GM12878 (cell line): ENCODE results near the gene NSMCE3. TPM values are rescaled to one million over a fixed set of nuclear protein-coding genes. Genes with fewer than 3 reads are reported as not detected.

Experiments used
- ATAC-seq: fragments of 200-7000 bp; cut with Tn5 transposase; 3 replicates; pipeline ENCODE4 v1.9.1; 2020; ENCODE audit warnings: mild to moderate bottlenecking, moderate library complexity
- Bru-seq: library from RNA; stranded (reverse); fragments of 400-500 nt; gene quantifications from one replicate; lab custom pipeline; 2021; lab: Mats Ljungman, UMichigan
- BruChase-seq, 2 experiments: library from RNA; stranded (reverse); fragments of 400-500 nt; gene quantifications; one replicate each; lab custom pipeline; 2021; lab: Mats Ljungman, UMichigan
- BruUV-seq: library from RNA; stranded (reverse); fragments of 400-500 nt; replicated peaks from 2 replicates; lab custom pipeline; 2021; lab: Mats Ljungman, UMichigan
- CTCF ChIA-PET: fragments of 300-600 bp; sonication (Branson Sonifier 250); formaldehyde crosslinking; extraction: SDS; loops from one replicate; lab custom pipeline; 2021; ENCODE audit warnings: inconsistent platforms; lab: Yijun Ruan, JAX
- POLR2A ChIA-PET: fragments of 350-600 bp; formaldehyde crosslinking; extraction: SDS; loops from one replicate; lab custom pipeline; 2021; ENCODE audit warnings: inconsistent platforms; lab: Charles Lee
- RAD21 ChIA-PET: fragments of 300-600 bp; sonication (Branson Sonifier 250); formaldehyde crosslinking; loops from one replicate; lab custom pipeline; 2023; ENCODE audit warnings: antibody characterized with exemption; ENCODE audit not compliant: unreplicated experiment; lab: Charles Lee
- SMC1A ChIA-PET: fragments of 300-600 bp; sonication (Branson Sonifier 250); formaldehyde crosslinking; loops from one replicate; lab custom pipeline; 2023; ENCODE audit not compliant: unreplicated experiment, uncharacterized antibody; lab: Charles Lee
- DNase-seq: peaks from one replicate; pipeline ENCODE4 v3.0.0-alpha.2; 2011; ENCODE audit warnings: low read depth, low spot score
- FAIRE-seq: peaks from 3 replicates; lab custom pipeline; 2011; peaks lifted over from hg19 to GRCh38; lab: Jason Lieb, UNC
- H2AFZ ChIP-seq: 2 replicates; pipeline ENCODE4 v1.6.0; 2011; ENCODE audit warnings: low read depth, low read length, control low read depth; ENCODE audit not compliant: control insufficient read depth
- H3K27ac ChIP-seq: 2 replicates; pipeline ENCODE4 v1.5.1; 2011; ENCODE audit warnings: control low read depth; ENCODE audit not compliant: control insufficient read depth, insufficient read depth
- H3K27me3 ChIP-seq, 2 experiments: replicated peaks in 1 of 2; 2 replicates each; pipeline versions ENCODE4 v1.6.0 to v1.6.1; 2011; ENCODE audit warnings: low read length in 1 of 2; ENCODE audit not compliant: control insufficient read depth in 2 of 2, insufficient read depth in 2 of 2
- H3K36me3 ChIP-seq, 2 experiments: 2 replicates each; pipeline ENCODE4 v1.5.1; 2011; ENCODE audit warnings: low read length in 1 of 2; ENCODE audit not compliant: control insufficient read depth in 2 of 2, insufficient read depth in 2 of 2
- H3K4me1 ChIP-seq: 2 replicates; pipeline ENCODE4 v1.6.1; 2011; ENCODE audit warnings: mild to moderate bottlenecking, low read length, moderate library complexity, mixed read lengths; ENCODE audit not compliant: control insufficient read depth, insufficient read depth
- H3K4me2 ChIP-seq: 2 replicates; pipeline ENCODE4 v1.6.0; 2011; ENCODE audit warnings: control low read depth; ENCODE audit not compliant: control insufficient read depth, insufficient read depth
- H3K4me3 ChIP-seq: fragments of 200-600 bp; sonication (generic); 2 replicates; pipeline ENCODE4 v1.5.1; 2016
- H3K79me2 ChIP-seq: 2 replicates; pipeline ENCODE4 v1.6.0; 2011; ENCODE audit warnings: low read length; ENCODE audit not compliant: control insufficient read depth, insufficient read depth
- H3K9ac ChIP-seq: 2 replicates; pipeline ENCODE4 v1.8.0; 2011; ENCODE audit warnings: low read length, control low read depth, mixed read lengths; ENCODE audit not compliant: control insufficient read depth, insufficient read depth
- H3K9me3 ChIP-seq: replicated peaks from 3 replicates; pipeline ENCODE4 v1.5.1; 2011; ENCODE audit warnings: mild to moderate bottlenecking, low read length; ENCODE audit not compliant: control insufficient read depth, insufficient read depth
- H4K20me1 ChIP-seq: 2 replicates; pipeline ENCODE4 v1.6.0; 2011; ENCODE audit not compliant: control insufficient read depth, insufficient read depth
- ATF7 ChIP-seq: fragments of 450-650 bp; IDR thresholded peaks from 2 replicates; pipeline ENCODE4 v1.6.1; 2016; ENCODE audit warnings: low read depth, mild to moderate bottlenecking
- CREB1 ChIP-seq: IDR thresholded peaks from 2 replicates; pipeline ENCODE4 v1.6.1; 2012; ENCODE audit warnings: low read depth, mild to moderate bottlenecking, inconsistent platforms
- CTCF ChIP-seq, 3 experiments: IDR thresholded peaks in 2 of 3; conservative IDR thresholded peaks in 1 of 3; 2 replicates each; pipeline ENCODE4 v1.5.1; 2011; ENCODE audit warnings: low read depth in 3 of 3, low read length in 3 of 3, mild to moderate bottlenecking in 3 of 3, control low read depth in 2 of 3, moderate library complexity in 2 of 3, inconsistent platforms in 1 of 3, mixed read lengths in 1 of 3; ENCODE audit not compliant: control insufficient read depth in 2 of 3, insufficient read depth in 1 of 3; ENCODE audit errors: extremely low read depth in 1 of 3
- IRF4 ChIP-seq: IDR thresholded peaks from 2 replicates; pipeline ENCODE4 v1.6.1; 2011; ENCODE audit warnings: low read depth, low read length
- NBN ChIP-seq: fragments of 450-650 bp; IDR thresholded peaks from 2 replicates; pipeline ENCODE4 v1.6.1; 2016
- NFYB ChIP-seq: IDR thresholded peaks from 2 replicates; pipeline ENCODE4 v1.6.1; 2011; ENCODE audit warnings: low read depth, mild to moderate bottlenecking, low read length, improper control_type of control experiment, moderate library complexity; ENCODE audit not compliant: insufficient read depth
- NKRF ChIP-seq: fragments of 450-650 bp; conservative IDR thresholded peaks from 2 replicates; pipeline ENCODE4 v1.6.1; 2017; ENCODE audit warnings: mild to moderate bottlenecking, moderate library complexity
- NR2C2 ChIP-seq: IDR thresholded peaks from 2 replicates; pipeline ENCODE4 v1.6.1; 2011; ENCODE audit warnings: borderline replicate concordance, low read depth; ENCODE audit not compliant: control insufficient read depth, insufficient read length
- NR2F1 ChIP-seq: fragments of 450-650 bp; conservative IDR thresholded peaks from 2 replicates; pipeline ENCODE4 v1.6.1; 2017; ENCODE audit warnings: mild to moderate bottlenecking
- SIN3A ChIP-seq: IDR thresholded peaks from 2 replicates; pipeline ENCODE4 v1.6.1; 2012; ENCODE audit warnings: low read depth, low read length, improper control_type of control experiment
- SRF ChIP-seq, 2 experiments: IDR thresholded peaks; 2 replicates each; pipeline ENCODE4 v1.6.1; 2011; ENCODE audit warnings: low read depth in 2 of 2, low read length in 2 of 2, mild to moderate bottlenecking in 1 of 2, moderate library complexity in 1 of 2
- STAT1 ChIP-seq: fragments of 450-650 bp; conservative IDR thresholded peaks from 2 replicates; pipeline ENCODE4 v1.6.1; 2014; ENCODE audit warnings: antibody characterized with exemption, mild to moderate bottlenecking
- TAF1 ChIP-seq: IDR thresholded peaks from 2 replicates; pipeline ENCODE4 v1.6.1; 2011; ENCODE audit warnings: mild to moderate bottlenecking, low read depth, low read length, borderline replicate concordance
- ZNF207 ChIP-seq: fragments of 450-650 bp; IDR thresholded peaks from 2 replicates; pipeline ENCODE4 v1.6.1; 2014; ENCODE audit warnings: antibody characterized with exemption, mild to moderate bottlenecking, borderline replicate concordance
- WGBS: methylation state at CpG from one replicate; pipeline ENCODE4 v1.1.6; 2016; ENCODE audit warnings: low lambda C conversion rate; ENCODE audit not compliant: insufficient replicate concordance, insufficient coverage; ENCODE audit errors: missing lambda C conversion rate; 5-methylcytosine and 5-hydroxymethylcytosine counted together
- in situ Hi-C: fragments of 300-500 bp; cut with MboI; formaldehyde crosslinking; loops from 9 replicates; pipeline ENCODE4 v1.14.3; 2018; ENCODE audit warnings: mixed read lengths
- intact Hi-C: fragments of 100-400 bp; cut with micrococcal nuclease; formaldehyde crosslinking; loops from one replicate; pipeline ENCODE4 v1.14.2; 2022; ENCODE audit not compliant: unreplicated experiment
- long read RNA-seq, 2 experiments: library from polyadenylated mRNA; unstranded; transcript quantifications; one replicate each; pipeline ENCODE4 v2.0.0, GENCODE V29; 2019 to 2020
- polyA minus RNA-seq, 3 experiments: library from RNA; depleted of rRNA, polyadenylated mRNA; stranded (reverse); fragments of >200 nt; gene quantifications; 2 replicates each; pipeline ENCODE4 v1.2.3, GENCODE V29; 2011
- polyA plus RNA-seq, 11 experiments: library from polyadenylated mRNA; depleted of rRNA in 4 of 11; unstranded in 6 of 11; stranded (reverse) in 5 of 11; fragments of >200 nt; fragmentation: Nextera tagmentation in 4 of 11; fragmentation: Illumina TruSeq in 1 of 11; extraction: Ambion mirVana in 4 of 11; extraction: Trizol in 1 of 11; gene quantifications; 1 replicate in 1 of 11; 2 replicates in 10 of 11; pipeline versions ENCODE4 v1.2.1 to v1.2.3, GENCODE V29; 2011 to 2016; ENCODE audit warnings: inconsistent platforms in 2 of 11, missing spikeins in 2 of 11, low read depth in 1 of 11
- total RNA-seq, 4 experiments: library from RNA; depleted of rRNA in 3 of 4; stranded (reverse); fragments of >200 nt in 3 of 4; fragmentation: Illumina TruSeq in 1 of 4; extraction: Trizol in 1 of 4; gene quantifications; 2 replicates each; pipeline versions ENCODE4 v1.2.1 to v1.2.3, GENCODE V29; 2013 to 2021

Gene NSMCE3
- 19.4 and 19.6 TPM in 2 replicates for total RNA-seq (2013; cell fraction: nucleolus; rRNA removed)
- 23.6 and 27.1 TPM in 2 replicates for total RNA-seq (2014; rRNA removed)
- 18.6 and 19.1 TPM in 2 replicates for total RNA-seq (2014; rRNA removed; fragmentation: Illumina TruSeq; extraction: Trizol)
- 17.5 and 17.8 TPM in 2 replicates for total RNA-seq (2021)
- polyA plus RNA-seq (2011; ENCODE audit: low read depth) = 4.6 TPM
- polyA plus RNA-seq (2011; rRNA removed) = 30.0 and 30.3 TPM in 2 replicates
- polyA plus RNA-seq (2011; cell fraction: cytosol; rRNA removed) = 21.9 and 22.6 TPM in 2 replicates
- polyA plus RNA-seq (2011; cell fraction: nucleus; rRNA removed) = 14.8 and 16.3 TPM in 2 replicates
- 9.9 and 16.5 TPM in 2 replicates for polyA plus RNA-seq (2012)
- polyA plus RNA-seq (2014; fragmentation: Illumina TruSeq; extraction: Trizol) = 18.4 and 23.3 TPM in 2 replicates
- polyA plus RNA-seq (2014; fragmentation: Nextera tagmentation; extraction: Ambion mirVana) = 1 to 10 TPM; 3.7 to 7.0 TPM
- 20.5 and 23.3 TPM in 2 replicates for polyA plus RNA-seq (2014; rRNA removed)
- polyA plus RNA-seq (2016; fragmentation: Nextera tagmentation; extraction: Ambion mirVana) = 10 to 100 TPM; 19.4 to 22.1 TPM
- polyA minus RNA-seq (2011; rRNA and poly(A)+ RNA removed) = 11.3 and 16.1 TPM in 2 replicates
- polyA minus RNA-seq (2011; cell fraction: cytosol; rRNA and poly(A)+ RNA removed) = 7.8 and 8.6 TPM in 2 replicates
- 12.9 and 17.8 TPM in 2 replicates for polyA minus RNA-seq (2011; cell fraction: nucleus; rRNA and poly(A)+ RNA removed)
- percentile 96 among the genes with signal in this experiment for Bru-seq, nascent RNA
- percentile 80 among the genes with signal in this experiment for BruChase-seq, experiment 1, labeled RNA remaining after a 6-hour chase
- percentile 97 among the genes with signal in this experiment for BruChase-seq, experiment 2, labeled RNA remaining after a 2-hour chase
- long read RNA-seq, experiment 1, full-length matches to known transcripts = 5 of 5 reads
- long read RNA-seq, experiment 1, partial matches to known transcripts = 0 of 5 reads
- long read RNA-seq, experiment 1, other reads (novel, unspliced or antisense) = 0 of 5 reads
- long read RNA-seq, experiment 2, full-length matches to known transcripts = 5 of 5 reads
- long read RNA-seq, experiment 2, partial matches to known transcripts = 0 of 5 reads
- long read RNA-seq, experiment 2, other reads (novel, unspliced or antisense) = 0 of 5 reads

GRCh38 chr15:29269485-29270168 is at the start of gene NSMCE3:
TSS of gene NSMCE3 (minus strand) at chr15:29269822. CDS start at chr15:29269705, 117 bp downstream.
- H3K4me3 ChIP-seq = peak within 1 kb of the TSS; percentile 97
- ChIA-PET CTCF (interaction anchor here (0.6 to 1.9 kb wide), 5 partner anchors 12 to 130 kb away, joined by 3 to 7 read pairs (median 3); no protein-coding TSS in a partner anchor), RAD21 (interaction anchor here (0.8 to 1.5 kb wide), 6 partner anchors 36 to 130 kb away, joined by 3 to 6 read pairs (median 3); no protein-coding TSS in a partner anchor), POLR2A (interaction anchor here (1.2 kb wide), 1 partner anchor 76 kb away, joined by 4 read pairs; no protein-coding TSS in a partner anchor), SMC1A (interaction anchor here (0.9 to 1.8 kb wide), 2 partner anchors 40 to 65 kb away, joined by 3 to 6 read pairs; no protein-coding TSS in a partner anchor)
- no peaks in the 10 kb centered on the region for H3K9me3 ChIP-seq
- no peaks in the 10 kb centered on the region for H4K20me1 ChIP-seq
- peaks cover 36% of the 10 kb centered on the region for H3K79me2 ChIP-seq
- DNase-seq (peak; percentile 96), FAIRE-seq (peak; percentile 89), ATAC-seq (peak; percentile 93)
- BruUV-seq = no TSS peak
- H3K36me3 ChIP-seq = no peaks in the 10 kb centered on the region
- peak within 1 kb of the TSS; percentile 95 for H3K27ac ChIP-seq
- intact Hi-C loops = loop anchor here (5.0 kb wide), 2 partner anchors 38 to 58 kb away; no protein-coding TSS in a partner anchor
- peak within 1 kb of the TSS; percentile 90 for H3K9ac ChIP-seq
- H3K4me1 ChIP-seq = peaks cover 19% of the 10 kb centered on the region
- H2AFZ ChIP-seq = peak within 1 kb of the TSS; percentile 60
- H3K4me2 ChIP-seq = peak within 1 kb of the TSS; percentile 91
- in situ Hi-C loops = no loop called here
- no peaks in the 10 kb centered on the region for H3K27me3 ChIP-seq
- WGBS = under 1% methylated on average over 59 of the region's 68 CpGs
- TF ChIP-seq NR2C2 (no peak), ATF7 (peak; percentile 78; the same call in 1 of the 2 replicates), IRF4 (peak; percentile 68; the same call in 1 of the 2 replicates), NKRF (peak; percentile 63), NBN (peak; percentile 91), TAF1 (peak; percentile 78), ZNF207 (peak; percentile 77; the same call in 1 of the 2 replicates), STAT1 (0 out of 2 replicates have a peak, but pooled peaks have one; percentile 55), CTCF (IDR thresholded peaks at IDR 0.05 in 2 of 3, conservative IDR thresholded peaks at IDR 0.05 in 1 of 3; ENCODE audit: control insufficient read depth in 2 of 3, extremely low read depth in 1 of 3, insufficient read depth in 1 of 3, low read depth in 3 of 3, low read length in 3 of 3) (no peak), NFYB (no peak), SIN3A (no peak; the same call in 1 of the 2 replicates), CREB1 (peak; percentile 96), SRF (IDR thresholded peaks at IDR 0.05; ENCODE audit: low read depth in 2 of 2, low read length in 2 of 2) (0 out of 4 replicates have a peak, but pooled peaks of 1 of the 2 experiments have one; percentile 19), NR2F1 (peak; percentile 61; the same call in 1 of the 2 replicates)
